ENCODE data around the gene SERPINA1. TPM values are rescaled to one million over a fixed set of nuclear protein-coding genes. Genes with fewer than 3 reads are reported as not detected.

Gene SERPINA1
- total and polyA plus RNA-seq, 10 of the 15 experiments (the other 5 are each of a cell fraction or from before 2014, with no cell fraction given), result 0.16 to 6.6 (median 0.53) TPM

DNA sequence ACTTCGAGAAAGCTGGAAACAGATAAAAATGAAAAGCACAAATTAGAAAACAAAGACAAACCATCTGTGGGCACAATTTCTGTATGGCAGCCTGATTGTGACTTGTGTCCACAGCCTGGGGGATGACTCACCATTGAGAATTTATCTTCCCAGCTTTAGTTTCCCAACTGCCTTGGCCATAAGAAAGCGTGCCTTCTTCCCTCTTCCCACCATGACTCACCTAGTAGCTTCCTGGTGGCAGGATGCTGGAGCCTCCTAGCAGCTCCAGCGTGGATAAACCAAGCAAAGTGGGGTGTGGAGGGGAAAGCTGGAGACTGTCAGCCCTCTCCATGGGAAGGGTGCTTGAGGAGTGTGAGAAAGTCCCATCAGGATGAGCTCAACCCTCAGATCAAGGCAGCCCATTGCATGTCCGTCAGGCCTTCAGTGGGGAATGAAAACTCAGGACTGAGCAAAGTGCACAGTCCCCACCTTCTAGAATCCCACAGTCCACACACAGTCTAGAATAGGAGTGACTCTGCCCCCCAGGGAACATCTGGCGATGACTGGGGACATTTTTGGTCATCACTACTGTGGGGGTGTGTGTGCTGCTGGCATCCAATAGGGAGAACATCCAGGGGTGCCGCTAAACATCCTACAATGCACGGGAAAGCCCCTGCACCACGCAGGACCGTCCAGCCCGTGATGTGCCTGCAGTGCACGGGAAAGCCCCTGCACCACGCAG is 42.9 kb downstream of the SERPINA1 start:
- Histone ChIP-seq H3K4me3 (no peak overlapping the region), H3K36me3 (ENCODE audit: control insufficient read depth in 2 of 2, insufficient read depth in 2 of 2, low read length in 1 of 2) (no peaks in the 10 kb centered on the region), H3K79me2 (ENCODE audit: control insufficient read depth, insufficient read depth, low read length) (no peaks in the 10 kb centered on the region), H3K9ac (ENCODE audit: control insufficient read depth, insufficient read depth, low read length) (no peak overlapping the region), H4K20me1 (ENCODE audit: control insufficient read depth, insufficient read depth) (no peaks in the 10 kb centered on the region), H3K4me1 (ENCODE audit: control insufficient read depth, insufficient read depth, low read length) (peaks cover 22% of the 10 kb centered on the region), H2AFZ (ENCODE audit: control insufficient read depth, low read depth, low read length) (no peak overlapping the region), H3K27me3 (replicated peaks in 1 of 2; ENCODE audit: control insufficient read depth in 2 of 2, insufficient read depth in 2 of 2, low read length in 1 of 2) (no peaks in the 10 kb centered on the region), H3K27ac (ENCODE audit: control insufficient read depth, insufficient read depth) (peak overlapping the region; percentile 69), H3K9me3 (replicated peaks; ENCODE audit: control insufficient read depth, insufficient read depth, low read length) (peaks cover 11% of the 10 kb centered on the region), H3K4me2 (ENCODE audit: control insufficient read depth, insufficient read depth) (peak overlapping the region; percentile 14; the same call in 1 of the 2 replicates)
- ChIA-PET CTCF (interaction anchor here (0.6 kb wide), 1 partner anchor 77 kb away, joined by 3 read pairs; no protein-coding TSS in a partner anchor), RAD21 (ENCODE audit: unreplicated experiment) (no interaction called here), SMC1A (ENCODE audit: uncharacterized antibody, unreplicated experiment) (no interaction called here), POLR2A (no interaction called here)
- DNase-seq (ENCODE audit: low read depth, low spot score) (no peak), FAIRE-seq (no peak), ATAC-seq (no peak)
- intact Hi-C loops (cut with micrococcal nuclease; ENCODE audit: unreplicated experiment) (no loop called here), in situ Hi-C loops (cut with MboI) (no loop called here)
- TF ChIP-seq SMAD5 (IDR thresholded peaks at IDR 0.05; ENCODE audit: low read depth) (no peak), IKZF1 (conservative IDR thresholded peaks at IDR 0.05) (no peak), CHD4 (IDR thresholded peaks at IDR 0.05) (no peak), CREM (IDR thresholded peaks at IDR 0.05; ENCODE audit: low read depth) (no peak), KDM1A (IDR thresholded peaks at IDR 0.05; ENCODE audit: borderline replicate concordance) (no peak), ZBED1 (IDR thresholded peaks at IDR 0.05; ENCODE audit: borderline replicate concordance) (no peak), MYB (IDR thresholded peaks at IDR 0.05; ENCODE audit: borderline replicate concordance, low read depth, low read length) (no peak)
- TF ChIP-seq, protein P1, sequence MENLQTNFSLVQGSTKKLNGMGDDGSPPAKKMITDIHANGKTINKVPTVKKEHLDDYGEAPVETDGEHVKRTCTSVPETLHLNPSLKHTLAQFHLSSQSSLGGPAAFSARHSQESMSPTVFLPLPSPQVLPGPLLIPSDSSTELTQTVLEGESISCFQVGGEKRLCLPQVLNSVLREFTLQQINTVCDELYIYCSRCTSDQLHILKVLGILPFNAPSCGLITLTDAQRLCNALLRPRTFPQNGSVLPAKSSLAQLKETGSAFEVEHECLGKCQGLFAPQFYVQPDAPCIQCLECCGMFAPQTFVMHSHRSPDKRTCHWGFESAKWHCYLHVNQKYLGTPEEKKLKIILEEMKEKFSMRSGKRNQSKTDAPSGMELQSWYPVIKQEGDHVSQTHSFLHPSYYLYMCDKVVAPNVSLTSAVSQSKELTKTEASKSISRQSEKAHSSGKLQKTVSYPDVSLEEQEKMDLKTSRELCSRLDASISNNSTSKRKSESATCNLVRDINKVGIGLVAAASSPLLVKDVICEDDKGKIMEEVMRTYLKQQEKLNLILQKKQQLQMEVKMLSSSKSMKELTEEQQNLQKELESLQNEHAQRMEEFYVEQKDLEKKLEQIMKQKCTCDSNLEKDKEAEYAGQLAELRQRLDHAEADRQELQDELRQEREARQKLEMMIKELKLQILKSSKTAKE (IDR thresholded peaks at IDR 0.05; ENCODE audit: low read depth, poor library complexity, severe bottlenecking), result no peak
- TF ChIP-seq, protein P2, sequence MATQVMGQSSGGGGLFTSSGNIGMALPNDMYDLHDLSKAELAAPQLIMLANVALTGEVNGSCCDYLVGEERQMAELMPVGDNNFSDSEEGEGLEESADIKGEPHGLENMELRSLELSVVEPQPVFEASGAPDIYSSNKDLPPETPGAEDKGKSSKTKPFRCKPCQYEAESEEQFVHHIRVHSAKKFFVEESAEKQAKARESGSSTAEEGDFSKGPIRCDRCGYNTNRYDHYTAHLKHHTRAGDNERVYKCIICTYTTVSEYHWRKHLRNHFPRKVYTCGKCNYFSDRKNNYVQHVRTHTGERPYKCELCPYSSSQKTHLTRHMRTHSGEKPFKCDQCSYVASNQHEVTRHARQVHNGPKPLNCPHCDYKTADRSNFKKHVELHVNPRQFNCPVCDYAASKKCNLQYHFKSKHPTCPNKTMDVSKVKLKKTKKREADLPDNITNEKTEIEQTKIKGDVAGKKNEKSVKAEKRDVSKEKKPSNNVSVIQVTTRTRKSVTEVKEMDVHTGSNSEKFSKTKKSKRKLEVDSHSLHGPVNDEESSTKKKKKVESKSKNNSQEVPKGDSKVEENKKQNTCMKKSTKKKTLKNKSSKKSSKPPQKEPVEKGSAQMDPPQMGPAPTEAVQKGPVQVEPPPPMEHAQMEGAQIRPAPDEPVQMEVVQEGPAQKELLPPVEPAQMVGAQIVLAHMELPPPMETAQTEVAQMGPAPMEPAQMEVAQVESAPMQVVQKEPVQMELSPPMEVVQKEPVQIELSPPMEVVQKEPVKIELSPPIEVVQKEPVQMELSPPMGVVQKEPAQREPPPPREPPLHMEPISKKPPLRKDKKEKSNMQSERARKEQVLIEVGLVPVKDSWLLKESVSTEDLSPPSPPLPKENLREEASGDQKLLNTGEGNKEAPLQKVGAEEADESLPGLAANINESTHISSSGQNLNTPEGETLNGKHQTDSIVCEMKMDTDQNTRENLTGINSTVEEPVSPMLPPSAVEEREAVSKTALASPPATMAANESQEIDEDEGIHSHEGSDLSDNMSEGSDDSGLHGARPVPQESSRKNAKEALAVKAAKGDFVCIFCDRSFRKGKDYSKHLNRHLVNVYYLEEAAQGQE (IDR thresholded peaks at IDR 0.05; ENCODE audit: low read depth, low read length), result no peak
- TF ChIP-seq, protein P3, sequence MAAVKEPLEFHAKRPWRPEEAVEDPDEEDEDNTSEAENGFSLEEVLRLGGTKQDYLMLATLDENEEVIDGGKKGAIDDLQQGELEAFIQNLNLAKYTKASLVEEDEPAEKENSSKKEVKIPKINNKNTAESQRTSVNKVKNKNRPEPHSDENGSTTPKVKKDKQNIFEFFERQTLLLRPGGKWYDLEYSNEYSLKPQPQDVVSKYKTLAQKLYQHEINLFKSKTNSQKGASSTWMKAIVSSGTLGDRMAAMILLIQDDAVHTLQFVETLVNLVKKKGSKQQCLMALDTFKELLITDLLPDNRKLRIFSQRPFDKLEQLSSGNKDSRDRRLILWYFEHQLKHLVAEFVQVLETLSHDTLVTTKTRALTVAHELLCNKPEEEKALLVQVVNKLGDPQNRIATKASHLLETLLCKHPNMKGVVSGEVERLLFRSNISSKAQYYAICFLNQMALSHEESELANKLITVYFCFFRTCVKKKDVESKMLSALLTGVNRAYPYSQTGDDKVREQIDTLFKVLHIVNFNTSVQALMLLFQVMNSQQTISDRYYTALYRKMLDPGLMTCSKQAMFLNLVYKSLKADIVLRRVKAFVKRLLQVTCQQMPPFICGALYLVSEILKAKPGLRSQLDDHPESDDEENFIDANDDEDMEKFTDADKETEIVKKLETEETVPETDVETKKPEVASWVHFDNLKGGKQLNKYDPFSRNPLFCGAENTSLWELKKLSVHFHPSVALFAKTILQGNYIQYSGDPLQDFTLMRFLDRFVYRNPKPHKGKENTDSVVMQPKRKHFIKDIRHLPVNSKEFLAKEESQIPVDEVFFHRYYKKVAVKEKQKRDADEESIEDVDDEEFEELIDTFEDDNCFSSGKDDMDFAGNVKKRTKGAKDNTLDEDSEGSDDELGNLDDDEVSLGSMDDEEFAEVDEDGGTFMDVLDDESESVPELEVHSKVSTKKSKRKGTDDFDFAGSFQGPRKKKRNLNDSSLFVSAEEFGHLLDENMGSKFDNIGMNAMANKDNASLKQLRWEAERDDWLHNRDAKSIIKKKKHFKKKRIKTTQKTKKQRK (IDR thresholded peaks at IDR 0.05; ENCODE audit: low read depth, low read length), result no peak
- WGBS (ENCODE audit: insufficient coverage, insufficient replicate concordance, low lambda C conversion rate, missing lambda C conversion rate), result 40% methylated on average over 12 of the region's 12 CpGs
- no TSS peak for BruUV-seq (replicated peaks)
